Measurements from ENCODE around the gene NPS.

NPS gene

GRCh38 chr10:127563718-127564553 is 14.8 kb downstream of the NPS start:
- no peak for DNase-seq

DNA sequence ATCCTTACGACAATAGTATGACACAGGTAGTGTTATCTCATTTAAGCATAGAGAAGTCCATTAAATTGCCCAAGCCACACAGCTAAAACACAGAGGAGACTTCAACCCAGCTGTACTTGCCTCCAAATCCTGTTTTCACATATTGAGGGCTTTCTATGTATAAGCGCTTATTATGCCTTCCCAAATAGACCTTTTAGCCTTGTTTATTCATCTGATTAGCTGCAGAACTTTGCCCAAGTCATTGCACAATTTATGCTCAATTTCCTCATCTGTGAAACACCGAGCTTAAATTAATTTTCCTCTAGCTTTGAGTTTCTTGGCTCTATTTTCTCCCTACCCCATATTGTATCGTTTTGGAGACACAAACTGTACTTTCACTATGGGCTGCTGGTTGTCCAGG is 15.5 kb downstream of the NPS start:
- no peak for DNase-seq

DNA sequence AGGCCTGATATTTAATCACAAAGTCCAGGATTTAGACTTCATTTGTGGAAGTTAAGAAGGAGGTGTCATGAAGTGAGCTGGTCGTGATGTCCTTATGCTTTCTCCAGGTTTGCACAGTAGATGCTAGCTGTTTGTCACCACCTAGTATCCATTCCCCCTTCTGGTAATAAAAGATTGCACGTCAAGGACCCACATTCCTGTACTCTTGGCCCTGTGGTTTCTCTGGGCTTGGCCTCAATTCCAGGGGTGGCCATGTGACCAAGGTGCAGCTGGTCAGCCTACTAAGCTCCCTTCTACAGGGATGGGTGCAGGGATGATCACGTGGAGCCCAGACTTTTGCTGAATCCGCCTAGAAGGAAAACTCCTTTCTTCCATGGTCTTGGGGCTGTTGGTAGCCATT is 16.5 kb downstream of the NPS start:
- no peak for DNase-seq

DNA sequence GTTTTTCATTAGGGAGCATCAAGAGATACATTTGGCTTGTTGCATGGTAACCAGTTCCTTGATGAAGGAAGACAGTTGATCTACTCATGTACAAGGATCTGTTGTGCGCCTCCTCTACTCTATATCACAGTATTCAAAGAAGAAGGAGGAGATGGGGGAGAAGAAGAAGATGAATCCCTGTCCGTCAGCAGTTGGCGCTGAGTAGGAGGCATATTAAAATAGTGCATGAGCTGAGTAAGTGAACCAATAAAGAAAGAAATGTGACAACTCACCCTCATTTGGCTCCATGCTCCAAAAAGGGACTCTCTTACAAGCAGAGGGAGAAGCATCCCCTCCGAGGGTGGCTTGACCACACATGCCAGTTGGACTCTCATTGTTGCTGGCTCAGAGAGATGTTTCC is 20.1 kb downstream of the NPS start:
- DNase-seq, result no peak

- no peak for DNase-seq
Observed at GRCh38 chr10:127570036-127570435, 20.9 kb downstream of the NPS start.

- DNase-seq, result no peak
Observed at GRCh38 chr10:127571386-127571785, 22.3 kb downstream of the NPS start.

DNA sequence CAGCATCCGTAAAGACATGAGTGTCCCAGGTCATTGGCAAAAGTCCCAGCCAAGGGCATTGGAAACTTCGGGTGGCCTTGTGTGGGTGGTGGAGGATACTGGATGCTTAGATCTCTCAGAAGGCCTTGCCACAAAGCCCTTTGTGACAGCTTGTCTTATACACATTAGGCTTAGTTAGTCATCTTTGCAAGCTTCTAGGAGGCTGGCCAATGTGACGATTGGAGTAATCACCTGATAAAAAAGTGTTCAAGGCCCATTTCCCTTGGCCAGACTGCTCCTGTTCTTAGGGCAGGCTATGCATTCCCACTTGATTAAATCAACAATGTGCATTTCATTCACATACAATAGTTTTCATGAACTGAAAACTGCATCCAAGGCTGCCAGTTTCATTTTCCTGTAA is 26.9 kb downstream of the NPS start:
- DNase-seq, result no peak

GRCh38 chr10:127576740-127577161 is 27.6 kb downstream of the NPS start:
- DNase-seq, result no peak

DNA sequence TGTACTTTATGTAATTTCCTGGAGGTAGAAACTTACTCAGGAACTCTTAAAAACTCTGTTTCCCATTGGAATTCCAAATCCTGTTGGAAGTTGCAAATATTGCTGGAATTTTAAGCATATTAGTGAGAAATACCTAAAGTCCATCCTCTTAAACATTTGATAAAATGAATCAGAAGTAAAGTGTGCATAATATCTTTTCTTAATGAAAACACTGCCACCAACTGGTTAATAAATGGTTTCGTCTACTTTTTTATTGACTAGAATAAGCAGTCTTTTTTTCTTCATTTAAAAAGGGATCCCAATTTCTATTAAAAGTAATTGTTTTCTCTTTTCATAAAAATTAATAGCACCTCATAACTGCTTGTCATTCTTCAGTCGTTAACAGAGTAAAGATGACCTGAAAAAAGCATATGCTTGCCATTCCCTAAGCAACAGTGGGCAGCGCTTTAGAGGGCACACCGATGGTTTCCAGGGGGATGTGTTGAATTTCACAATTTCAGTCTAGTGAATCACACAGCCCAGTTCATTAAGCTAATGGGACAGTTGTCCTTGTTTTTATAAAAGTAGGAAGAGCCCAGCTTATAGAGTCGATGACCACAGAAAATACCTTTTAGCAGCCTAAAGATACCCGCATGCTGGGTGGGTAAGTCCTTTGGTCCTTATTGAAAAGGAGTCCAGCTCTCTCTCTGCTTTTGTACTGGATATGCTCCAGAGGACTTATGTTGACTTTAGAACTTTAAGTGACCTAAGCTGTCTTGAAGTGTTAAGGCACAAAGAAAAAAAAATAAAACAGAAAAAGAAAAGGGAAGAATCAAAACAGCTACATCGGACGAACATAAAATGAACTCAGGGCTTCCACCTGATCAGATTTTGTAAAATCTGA is 28.5 kb downstream of the NPS start:
- DNase-seq, result no peak

DNA sequence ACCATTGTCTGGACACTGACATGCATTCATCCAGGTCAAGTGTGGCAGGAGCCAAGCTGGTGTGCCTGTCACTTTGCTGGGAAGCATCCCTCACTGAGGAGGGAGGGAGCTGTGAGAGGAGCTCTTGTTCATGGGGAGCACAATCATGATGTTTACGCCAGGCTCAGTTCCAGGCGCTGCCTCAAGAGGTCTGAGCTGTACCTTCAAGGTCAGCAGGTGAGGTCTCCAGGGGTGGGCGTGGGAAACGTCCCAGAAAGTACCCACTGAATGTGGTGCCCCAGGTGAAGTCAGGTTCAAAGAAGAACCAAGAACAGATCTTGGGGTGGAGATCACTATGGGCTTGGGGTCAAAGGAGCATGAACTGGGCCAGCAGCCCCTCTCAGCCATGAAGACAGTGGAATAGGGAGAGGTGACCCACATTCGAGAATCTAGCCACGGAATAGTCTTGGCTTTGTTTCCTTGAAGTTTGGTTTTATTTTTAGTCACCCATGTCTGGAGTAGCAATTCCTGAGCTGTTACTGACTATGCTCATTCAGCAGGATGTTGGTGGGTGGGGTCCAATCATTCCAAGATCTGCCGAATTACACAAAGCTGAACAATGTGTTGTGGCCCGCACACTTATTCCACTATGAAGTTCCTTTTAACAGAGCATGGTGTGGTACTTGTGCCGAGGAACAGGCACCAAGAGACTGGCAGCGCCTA is 29.3 kb downstream of the NPS start:
- DNase-seq, result no peak

DNA sequence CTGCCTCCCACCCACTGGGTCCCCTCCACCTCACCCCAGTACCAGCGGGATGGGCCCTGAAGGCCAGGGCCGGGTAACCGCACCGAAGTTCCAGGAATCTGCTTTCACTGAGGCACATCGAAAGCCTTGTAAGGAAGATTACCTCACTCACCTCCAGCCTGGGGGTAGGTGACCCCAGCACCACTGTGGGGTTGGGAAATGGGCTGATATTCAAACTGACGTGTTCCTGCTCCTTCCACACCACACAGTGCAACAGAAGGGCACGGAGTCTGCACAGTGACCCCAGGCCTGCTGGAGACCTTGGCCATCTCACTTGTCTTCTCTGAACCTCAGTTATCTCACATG is 29.8 kb downstream of the NPS start:
- DNase-seq, result no peak

DNA sequence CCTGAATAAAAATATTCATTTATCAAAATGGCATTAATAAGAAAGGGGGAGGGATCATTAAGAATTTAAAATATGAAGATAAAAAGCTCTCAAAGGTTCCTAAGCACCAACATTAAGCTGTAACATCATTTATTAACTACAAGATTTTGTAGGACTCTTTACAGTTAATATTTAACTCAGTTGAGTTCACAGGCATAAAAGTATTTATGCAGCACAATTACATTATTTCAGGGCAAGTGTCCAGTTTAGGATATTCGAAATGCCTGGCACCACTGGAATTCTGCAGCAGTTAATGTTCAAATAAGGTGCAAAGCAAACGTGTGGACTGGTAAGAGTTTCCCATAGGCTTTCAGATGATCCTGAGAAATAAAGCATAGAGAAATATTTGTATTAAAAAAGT is 30.5 kb downstream of the NPS start:
- no peak for DNase-seq

GRCh38 chr10:127580822-127581221 is 31.7 kb downstream of the NPS start:
- no peak for DNase-seq

GRCh38 chr10:127585519-127586023 is 36.5 kb downstream of the NPS start:
- DNase-seq, result no peak

- no peak for DNase-seq
Observed at GRCh38 chr10:127587668-127588365, 38.7 kb downstream of the NPS start.

DNA sequence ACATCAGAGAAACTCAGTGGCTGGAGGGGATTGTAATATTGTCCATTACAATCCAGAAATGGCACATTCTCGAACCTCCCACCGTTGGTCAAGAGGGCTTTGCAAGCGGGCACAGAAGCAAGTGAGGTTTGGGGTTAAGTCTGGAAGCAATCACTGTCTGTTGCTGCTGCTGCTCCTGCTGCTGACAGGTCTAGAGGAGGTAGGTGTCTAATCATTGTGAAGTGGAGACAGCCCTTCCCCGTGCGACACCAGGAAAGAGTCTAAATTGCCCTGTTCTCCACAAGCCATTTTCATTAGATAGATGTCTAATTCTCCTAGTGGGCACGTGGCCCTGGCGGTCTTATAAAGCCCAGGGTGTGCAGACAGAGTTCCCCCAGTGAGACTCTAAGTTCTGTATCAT is 43.5 kb downstream of the NPS start:
- DNase-seq, result no peak

DNA sequence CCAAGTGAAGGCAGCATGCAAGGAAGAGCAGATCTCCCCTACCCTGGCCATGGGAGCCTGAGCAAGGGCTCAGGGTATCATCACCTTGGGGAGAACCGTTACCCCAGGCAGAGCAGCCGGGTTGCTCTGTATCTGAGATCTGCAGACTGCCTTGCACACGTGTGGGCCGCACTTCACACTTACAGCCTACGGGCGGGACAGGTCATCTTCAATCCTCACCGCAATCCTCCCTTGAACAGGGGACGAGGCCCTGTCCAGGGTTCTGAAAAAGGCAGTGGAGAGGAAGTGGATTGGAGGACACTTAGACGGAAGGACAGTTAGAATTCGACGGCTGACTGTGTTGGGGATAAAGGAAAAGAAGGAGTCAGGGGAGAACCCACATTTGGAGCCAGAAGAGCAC is 51.4 kb downstream of the NPS start:
- DNase-seq, result no peak

All from right forelimb (tissue), 1 donor.